ENCODE data around the gene AREG.

- TF ChIP-seq CTCF (IDR thresholded peaks at IDR 0.05 in 4 of 5, conservative IDR thresholded peaks at IDR 0.05 in 1 of 5) (no peak), POLR2A (IDR thresholded peaks at IDR 0.05) (no peak)
These were observed 44.5 kb upstream of the AREG start for GRCh38 chr4:74400395-74400794.

Measured in gastrocnemius medialis (tissue), 4 donors.